ENCODE data around the gene ZNF521. TPM values are rescaled to one million over a fixed set of nuclear protein-coding genes. Genes with fewer than 3 reads are reported as not detected.

The ZNF521 gene
- total RNA-seq, 1 donor from 2014 or later: 41.6 TPM

DNA sequence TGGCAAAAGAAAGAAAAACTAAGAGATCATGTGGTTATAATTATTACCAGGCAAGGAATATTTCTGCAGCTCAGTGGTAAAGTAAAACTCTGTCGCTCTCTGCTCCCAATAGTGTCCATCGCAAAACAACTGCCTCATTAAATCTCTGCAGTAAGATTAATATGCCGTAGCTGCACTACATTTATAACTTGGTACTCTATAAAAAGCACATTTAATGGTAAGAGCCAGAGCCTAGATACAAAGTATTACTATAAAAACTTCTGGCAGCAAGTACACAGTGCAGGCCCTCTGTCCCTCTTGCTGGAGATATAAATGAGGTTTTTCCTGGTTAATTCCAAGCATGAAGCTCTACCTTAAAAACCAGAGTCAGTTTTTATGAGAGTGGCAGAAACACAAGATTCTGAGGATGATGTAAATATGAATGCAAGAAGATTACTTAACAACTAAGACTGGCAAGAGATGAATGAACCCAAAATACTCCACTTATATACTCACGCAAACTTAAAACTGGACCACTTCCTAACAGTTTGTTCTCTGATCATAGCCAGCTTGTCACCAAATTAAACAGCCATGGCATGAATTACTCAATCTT, 25.5 kb downstream of the ZNF521 start:
- no peak overlapping the region for H3K27ac ChIP-seq
- intact Hi-C loops (cut with DNase I): no loop called here

DNA sequence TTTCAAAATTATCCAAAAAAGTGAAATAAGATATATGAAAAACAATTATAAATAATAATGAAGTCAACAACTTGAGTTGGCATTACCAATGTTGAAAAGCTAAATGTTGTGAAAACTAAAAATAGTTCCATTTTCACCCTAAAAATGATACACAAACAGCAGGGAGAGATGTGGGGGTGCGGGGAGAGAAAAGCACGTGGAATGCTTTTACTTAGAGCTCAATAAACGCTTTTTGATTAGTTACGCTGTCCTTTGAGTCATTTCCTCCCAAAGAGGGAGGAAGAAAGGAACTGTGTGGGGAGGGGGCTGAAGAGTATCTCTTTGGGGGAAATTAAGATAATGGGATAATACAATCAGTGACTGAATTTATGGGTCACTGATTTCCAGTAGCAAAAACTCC, 29.2 kb downstream of the ZNF521 start:
- H3K36me3 ChIP-seq: peaks cover 0 to 6% of the 10 kb centered on the region in 2 donors
- no peak for DNase-seq (ENCODE audit: low spot score in 2 of 2)
- intact Hi-C loops (cut with DNase I): no loop called here
- H3K4me3 ChIP-seq: no peak overlapping the region
- TF ChIP-seq, protein P1, sequence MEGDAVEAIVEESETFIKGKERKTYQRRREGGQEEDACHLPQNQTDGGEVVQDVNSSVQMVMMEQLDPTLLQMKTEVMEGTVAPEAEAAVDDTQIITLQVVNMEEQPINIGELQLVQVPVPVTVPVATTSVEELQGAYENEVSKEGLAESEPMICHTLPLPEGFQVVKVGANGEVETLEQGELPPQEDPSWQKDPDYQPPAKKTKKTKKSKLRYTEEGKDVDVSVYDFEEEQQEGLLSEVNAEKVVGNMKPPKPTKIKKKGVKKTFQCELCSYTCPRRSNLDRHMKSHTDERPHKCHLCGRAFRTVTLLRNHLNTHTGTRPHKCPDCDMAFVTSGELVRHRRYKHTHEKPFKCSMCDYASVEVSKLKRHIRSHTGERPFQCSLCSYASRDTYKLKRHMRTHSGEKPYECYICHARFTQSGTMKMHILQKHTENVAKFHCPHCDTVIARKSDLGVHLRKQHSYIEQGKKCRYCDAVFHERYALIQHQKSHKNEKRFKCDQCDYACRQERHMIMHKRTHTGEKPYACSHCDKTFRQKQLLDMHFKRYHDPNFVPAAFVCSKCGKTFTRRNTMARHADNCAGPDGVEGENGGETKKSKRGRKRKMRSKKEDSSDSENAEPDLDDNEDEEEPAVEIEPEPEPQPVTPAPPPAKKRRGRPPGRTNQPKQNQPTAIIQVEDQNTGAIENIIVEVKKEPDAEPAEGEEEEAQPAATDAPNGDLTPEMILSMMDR (IDR thresholded peaks at IDR 0.05): no peak
- H3K27ac ChIP-seq: no peak overlapping the region
- H3K9me3 ChIP-seq: no peaks in the 10 kb centered on the region
- no peaks in the 10 kb centered on the region for H3K27me3 ChIP-seq
- H3K4me1 ChIP-seq: no peaks in the 10 kb centered on the region

More for the DNA sequence above, 25.5 kb downstream of the ZNF521 start:
- Histone ChIP-seq H3K27me3 (no peaks in the 10 kb centered on the region), H3K4me1 (no peaks in the 10 kb centered on the region), H3K4me3 (no peak overlapping the region), H3K9me3 (no peaks in the 10 kb centered on the region), H3K36me3 (no peaks in the 10 kb centered on the region)
- TF ChIP-seq, protein P1 (IDR thresholded peaks at IDR 0.05): no peak
- no peak for DNase-seq (ENCODE audit: low spot score in 2 of 2)

DNA sequence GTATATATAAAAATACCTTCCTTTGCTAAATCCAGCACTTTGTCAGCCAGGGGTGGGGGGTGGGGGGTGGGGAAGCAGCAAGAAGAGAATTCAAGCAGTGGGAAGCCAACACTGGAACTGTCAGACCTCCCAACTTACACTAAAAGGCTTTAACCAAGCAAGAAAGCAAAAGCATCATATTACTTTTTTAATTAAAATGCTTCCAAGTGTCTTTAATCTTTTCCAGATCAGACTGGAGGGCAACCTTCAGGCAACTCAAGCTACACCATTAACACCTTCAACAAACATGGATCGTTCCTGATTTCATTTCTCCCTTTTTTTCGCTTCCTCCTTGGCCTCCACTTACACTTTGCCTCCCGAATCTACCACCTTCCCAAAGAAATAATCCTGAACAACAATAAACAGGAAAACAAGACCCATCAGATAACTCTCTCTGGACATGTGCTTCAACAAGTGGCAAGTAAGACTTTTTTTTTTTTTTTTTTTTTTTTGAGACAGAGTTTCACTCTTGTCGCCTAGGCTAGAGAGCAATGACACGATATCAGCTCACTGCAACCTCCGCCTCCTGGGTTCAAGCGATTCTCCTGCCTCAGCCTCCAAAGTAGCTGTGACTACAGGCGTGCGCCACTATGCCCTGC, 35.5 kb downstream of the ZNF521 start:
- no peak for DNase-seq (ENCODE audit: low spot score in 2 of 2)
- intact Hi-C loops (cut with DNase I): no loop called here
- no peaks in the 10 kb centered on the region for H3K4me1 ChIP-seq
- H3K27me3 ChIP-seq: no peaks in the 10 kb centered on the region
- peaks cover 0 to 6% of the 10 kb centered on the region in 2 donors for H3K36me3 ChIP-seq
- H3K4me3 ChIP-seq: no peak overlapping the region
- no peaks in the 10 kb centered on the region for H3K9me3 ChIP-seq
- H3K27ac ChIP-seq: no peak overlapping the region
- TF ChIP-seq, protein P1 (IDR thresholded peaks at IDR 0.05): no peak

DNA sequence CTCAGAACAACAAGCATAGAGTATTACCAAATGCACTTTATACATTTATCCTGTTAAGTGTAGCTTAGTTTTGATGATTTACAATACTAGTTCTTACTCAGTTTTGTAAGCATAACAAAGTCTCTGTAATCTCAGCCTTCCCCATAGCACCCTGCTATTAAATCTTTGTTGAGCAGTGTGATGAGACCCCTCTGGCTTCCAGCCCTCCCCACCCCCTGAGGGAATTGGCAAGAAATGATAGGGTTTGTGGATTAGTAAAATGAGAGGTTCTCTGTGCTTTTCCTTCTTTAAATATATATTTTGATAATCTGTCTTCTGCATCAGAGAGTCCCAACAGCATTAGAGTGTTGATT, 37.2 kb downstream of the ZNF521 start:
- no peaks in the 10 kb centered on the region for H3K9me3 ChIP-seq
- no peaks in the 10 kb centered on the region for H3K27me3 ChIP-seq
- TF ChIP-seq, protein P1 (IDR thresholded peaks at IDR 0.05): no peak
- H3K27ac ChIP-seq: no peak overlapping the region
- no peaks in the 10 kb centered on the region for H3K4me1 ChIP-seq
- intact Hi-C loops (cut with DNase I): no loop called here
- H3K4me3 ChIP-seq: no peak overlapping the region
- DNase-seq (ENCODE audit: low spot score in 2 of 2): no peak
- no peaks in the 10 kb centered on the region for H3K36me3 ChIP-seq

DNA sequence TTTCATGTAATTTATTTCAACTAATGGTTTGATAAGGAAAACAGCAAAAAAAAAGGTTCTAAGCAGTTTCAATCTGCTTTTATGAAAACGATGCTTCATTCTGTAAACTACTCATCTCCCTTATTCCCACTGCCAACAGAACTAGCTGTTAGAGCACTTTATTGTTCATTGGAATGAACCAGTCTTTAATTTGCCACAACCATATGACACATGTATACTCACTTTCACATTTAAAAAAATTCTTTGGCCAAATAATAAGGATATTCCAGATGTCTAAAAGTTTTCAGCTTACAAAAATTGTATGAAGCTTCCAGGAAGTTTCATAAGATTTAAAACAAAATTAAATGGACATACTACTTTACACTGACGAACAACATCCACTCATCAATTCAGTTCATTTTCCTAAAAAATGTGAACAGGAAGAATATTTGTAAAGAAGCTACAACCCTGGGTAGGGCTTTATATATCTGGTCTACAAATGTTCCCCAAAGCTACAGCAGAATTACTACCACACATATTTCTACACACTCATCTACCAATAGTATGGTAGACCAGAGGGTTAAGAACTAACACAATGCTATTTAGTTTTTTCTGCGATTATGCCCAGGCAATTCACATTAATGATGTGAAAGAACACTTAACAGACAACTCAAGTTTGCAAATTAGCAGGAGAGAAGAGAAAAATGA, 37.7 kb downstream of the ZNF521 start:
- H3K27me3 ChIP-seq: no peaks in the 10 kb centered on the region
- intact Hi-C loops (cut with DNase I): no loop called here
- DNase-seq (ENCODE audit: low spot score in 2 of 2): no peak
- H3K4me3 ChIP-seq: no peak overlapping the region
- no peaks in the 10 kb centered on the region for H3K36me3 ChIP-seq
- H3K27ac ChIP-seq: no peak overlapping the region
- no peaks in the 10 kb centered on the region for H3K9me3 ChIP-seq
- TF ChIP-seq, protein P1 (IDR thresholded peaks at IDR 0.05): no peak
- no peaks in the 10 kb centered on the region for H3K4me1 ChIP-seq
